Upper lobe of left lung (tissue), 4 donors: Measurements from ENCODE around the gene DYNLT2.

ENCODE experiments used
- CTCF ChIP-seq, 6 experiments: fragments of 450-650 bp in 4 of 6; fragments of 200-600 bp in 2 of 6; sonication (generic) in 2 of 6; IDR thresholded peaks; one replicate each; pipeline ENCODE4 v1.5.1; 2016 to 2019; ENCODE audit warnings: antibody characterized with exemption in 6 of 6
- POLR2AphosphoS5 ChIP-seq, 2 donors: sonication (generic); formaldehyde crosslinking; IDR thresholded peaks; one replicate each; pipeline ENCODE4 v1.5.1; 2017; ENCODE audit warnings: antibody characterized with exemption in 2 of 2

GRCh38 chr6:169792306-169793015 lies 41.1 kb upstream of the DYNLT2 start:
- TF ChIP-seq CTCF (IDR thresholded peaks at IDR 0.05), result no peak
- TF ChIP-seq POLR2AphosphoS5 (IDR thresholded peaks at IDR 0.05), result no peak
